H1 (cell line): ENCODE results near the gene RAMP2. TPM values are rescaled to one million over a fixed set of nuclear protein-coding genes. Genes with fewer than 3 reads are reported as not detected.
"Not testable (repeated sequence)": the region's sequence is repeated elsewhere in the genome, so short reads cannot be mapped to it uniquely, and the experiment has no call there.

ENCODE experiments used
- CTCF ChIA-PET: fragments of 300-600 bp; sonication (Branson Sonifier 250); formaldehyde crosslinking; loops from one replicate; lab custom pipeline; 2021; ENCODE audit not compliant: partially characterized antibody; lab: Charles Lee
- POLR2A ChIA-PET: fragments of 300-600 bp; sonication (Branson Sonifier 250); formaldehyde crosslinking; loops from one replicate; lab custom pipeline; 2021; ENCODE audit warnings: inconsistent platforms; ENCODE audit not compliant: partially characterized antibody; lab: Charles Lee
- DNase-seq, 2 experiments: peaks; one replicate each; pipeline versions ENCODE4 v3.0.0 to v3.0.0-alpha.2; 2010 to 2022; ENCODE audit warnings: low spot score in 2 of 2, low read depth in 1 of 2, mixed read lengths in 1 of 2
- FAIRE-seq: peaks from 2 replicates; lab custom pipeline; 2011; peaks lifted over from hg19 to GRCh38; lab: Jason Lieb, UNC
- H2AFZ ChIP-seq: 2 replicates; pipeline ENCODE4 v1.8.1; 2012; ENCODE audit warnings: low read length, inconsistent platforms
- H2AK5ac ChIP-seq: 2 replicates; pipeline ENCODE4 v1.6.1; 2013; ENCODE audit warnings: low read depth, low read length
- H2BK120ac ChIP-seq: replicated peaks from 2 replicates; pipeline ENCODE3; 2013; ENCODE audit warnings: low read depth, low read length, inconsistent platforms
- H2BK12ac ChIP-seq: 2 replicates; pipeline ENCODE4 v1.6.1; 2013; ENCODE audit warnings: low read depth, low read length
- H2BK15ac ChIP-seq: 2 replicates; pipeline ENCODE4 v1.6.1; 2013; ENCODE audit warnings: low read length
- H2BK20ac ChIP-seq: 2 replicates; pipeline ENCODE4 v1.6.1; 2013; ENCODE audit warnings: low read length
- H2BK5ac ChIP-seq: 2 replicates; pipeline ENCODE4 v1.6.1; 2013; ENCODE audit warnings: low read depth, low read length
- H3K14ac ChIP-seq: 2 replicates; pipeline ENCODE4 v1.6.1; 2013; ENCODE audit warnings: inconsistent platforms; ENCODE audit not compliant: insufficient read length
- H3K18ac ChIP-seq: 2 replicates; pipeline ENCODE4 v1.6.1; 2013; ENCODE audit warnings: low read length; ENCODE audit errors: extremely low read depth
- H3K23ac ChIP-seq: 2 replicates; pipeline ENCODE4 v1.6.1; 2013; ENCODE audit warnings: inconsistent platforms; ENCODE audit not compliant: insufficient read length
- H3K23me2 ChIP-seq: 2 replicates; pipeline ENCODE4 v1.6.1; 2013; ENCODE audit warnings: low read depth, low read length
- H3K27ac ChIP-seq: 2 replicates; pipeline ENCODE4 v1.6.1; 2011; ENCODE audit warnings: low read depth, low read length, inconsistent platforms
- H3K27me3 ChIP-seq, 4 experiments: replicated peaks in 1 of 4; 1 replicate in 1 of 4; 2 replicates in 3 of 4; pipeline versions ENCODE4 v1.6.1 to v1.8.1; 2011 to 2013; ENCODE audit warnings: low read length in 3 of 4, mild to moderate bottlenecking in 3 of 4, inconsistent platforms in 2 of 4, mixed read lengths in 2 of 4, moderate library complexity in 1 of 4; ENCODE audit not compliant: control insufficient read depth in 3 of 4, insufficient read depth in 3 of 4; ENCODE audit errors: extremely low read depth in 1 of 4
- H3K36me3 ChIP-seq, 4 experiments: 2 replicates each; pipeline versions ENCODE4 v1.6.1 to v1.8.1; 2011 to 2013; ENCODE audit warnings: mild to moderate bottlenecking in 4 of 4, low read length in 3 of 4, moderate library complexity in 2 of 4, control low read depth in 1 of 4, inconsistent platforms in 1 of 4; ENCODE audit not compliant: insufficient read depth in 4 of 4, control insufficient read depth in 2 of 4
- H3K4ac ChIP-seq: replicated peaks from 2 replicates; pipeline ENCODE3; 2013; ENCODE audit warnings: low read length, low read depth, mixed read lengths, inconsistent platforms; ENCODE audit not compliant: insufficient read length
- H3K4me1 ChIP-seq, 4 experiments: replicated peaks in 1 of 4; 1 replicate in 1 of 4; 2 replicates in 3 of 4; pipeline versions ENCODE4 v1.6.1 to v1.8.1; 2011 to 2013; ENCODE audit warnings: low read length in 3 of 4, inconsistent platforms in 2 of 4, mixed read lengths in 1 of 4; ENCODE audit not compliant: insufficient read depth in 4 of 4, control insufficient read depth in 3 of 4
- H3K4me2 ChIP-seq, 2 experiments: 2 replicates each; pipeline versions ENCODE4 v1.6.1 to v1.8.1; 2011 to 2013; ENCODE audit warnings: low read depth in 2 of 2, low read length in 2 of 2, control low read depth in 1 of 2, inconsistent platforms in 1 of 2, mild to moderate bottlenecking in 1 of 2; ENCODE audit not compliant: insufficient read depth in 1 of 2
- H3K4me3 ChIP-seq, 4 experiments: fragments of 200-600, 300-600 bp in 1 of 4; sonication (generic), shearing (Covaris generic), sonication (Bioruptor Twin) in 1 of 4; 2 replicates each; pipeline versions ENCODE4 v1.5.1 to v1.8.1; 2011 to 2016; ENCODE audit warnings: low read length in 4 of 4, low read depth in 3 of 4, control low read depth in 2 of 4, inconsistent platforms in 2 of 4, mild to moderate bottlenecking in 2 of 4, mixed read lengths in 1 of 4, moderate library complexity in 1 of 4; ENCODE audit not compliant: insufficient read depth in 2 of 4; ENCODE audit errors: extremely low read depth in 1 of 4
- H3K56ac ChIP-seq: replicated peaks from 2 replicates; pipeline ENCODE3; 2013; ENCODE audit warnings: low read depth, mild to moderate bottlenecking, mixed read lengths, low read length, inconsistent platforms; ENCODE audit not compliant: insufficient read length
- H3K79me1 ChIP-seq: 2 replicates; pipeline ENCODE4 v1.6.1; 2013; ENCODE audit warnings: low read depth, low read length, control low read depth
- H3K79me2 ChIP-seq, 2 experiments: 2 replicates each; pipeline versions ENCODE4 v1.6.1 to v1.8.1; 2012 to 2013; ENCODE audit warnings: low read length in 2 of 2, mild to moderate bottlenecking in 2 of 2, inconsistent platforms in 1 of 2; ENCODE audit not compliant: insufficient read depth in 2 of 2, control insufficient read depth in 1 of 2
- H3K9ac ChIP-seq, 4 experiments: replicated peaks in 1 of 4; 1 replicate in 1 of 4; 2 replicates in 3 of 4; pipeline versions ENCODE4 v1.6.1 to v1.8.1; 2011 to 2013; ENCODE audit warnings: low read depth in 3 of 4, low read length in 3 of 4, control low read depth in 2 of 4, mild to moderate bottlenecking in 2 of 4, moderate library complexity in 2 of 4, inconsistent platforms in 1 of 4; ENCODE audit errors: extremely low read depth in 1 of 4
- H3K9me3 ChIP-seq, 2 experiments: 2 replicates each; pipeline versions ENCODE4 v1.6.1 to v1.8.1; 2012 to 2013; ENCODE audit warnings: mild to moderate bottlenecking in 2 of 2, moderate library complexity in 2 of 2, control low read depth in 1 of 2, inconsistent platforms in 1 of 2, low read depth in 1 of 2, low read length in 1 of 2, mixed read lengths in 1 of 2; ENCODE audit not compliant: insufficient read depth in 2 of 2
- H4K20me1 ChIP-seq, 2 experiments: replicated peaks in 1 of 2; 2 replicates each; pipeline versions ENCODE3 to v1.8.1; 2011 to 2013; ENCODE audit warnings: inconsistent platforms in 2 of 2, low read length in 2 of 2, mild to moderate bottlenecking in 1 of 2; ENCODE audit not compliant: insufficient read depth in 2 of 2, control insufficient read depth in 1 of 2
- H4K5ac ChIP-seq: 2 replicates; pipeline ENCODE4 v1.6.1; 2013; ENCODE audit warnings: low read length, low read depth, mixed read lengths, inconsistent platforms; ENCODE audit not compliant: insufficient read length
- H4K8ac ChIP-seq: 2 replicates; pipeline ENCODE4 v1.8.0; 2013; ENCODE audit warnings: mild to moderate bottlenecking, moderate library complexity, low read length, inconsistent platforms; ENCODE audit not compliant: insufficient read depth; ENCODE audit errors: extremely low read depth
- H4K91ac ChIP-seq: replicated peaks from 2 replicates; pipeline ENCODE3; 2013; ENCODE audit warnings: low read length, mixed read lengths, inconsistent platforms; ENCODE audit not compliant: insufficient read length
- WGBS, 2 experiments: shearing (Covaris generic) in 1 of 2; methylation state at CpG; one replicate each; pipeline versions ENCODE4 v1.1.6 to v1.1.7; 2013 to 2015; ENCODE audit warnings: low lambda C conversion rate in 2 of 2, mixed read lengths in 2 of 2, inconsistent platforms in 1 of 2, low coverage in 1 of 2, missing lambda C conversion rate in 1 of 2; ENCODE audit not compliant: insufficient replicate concordance in 2 of 2, insufficient coverage in 1 of 2, insufficient read length in 1 of 2; ENCODE audit errors: extremely low coverage in 1 of 2, missing lambda C conversion rate in 1 of 2; 5-methylcytosine and 5-hydroxymethylcytosine counted together
- polyA plus RNA-seq, 7 experiments: library from polyadenylated mRNA; depleted of rRNA in 3 of 7; stranded (reverse) in 5 of 7; unstranded in 2 of 7; fragments of >200 nt in 5 of 7; fragments of 200-250 nt in 2 of 7; gene quantifications; 1 replicate in 5 of 7; 2 replicates in 1 of 7; 4 replicates in 1 of 7; pipeline versions ENCODE4 v1.2.1 to v1.2.3, GENCODE V29; 2011 to 2013; ENCODE audit warnings: missing spikeins in 2 of 7, mixed read lengths in 2 of 7
- total RNA-seq: library from RNA; stranded (reverse); fragmentation: NEBNext Ultra II Directional; extraction: Animal tissue kit (Norgen Biotek cat#: 25700); gene quantifications from 2 replicates; pipeline ENCODE4 v1.2.1, GENCODE V29; 2021

RAMP2 gene
- total and polyA plus RNA-seq, 2 of the 8 experiments (the other 6 are each of a cell fraction or from before 2014, with no cell fraction given): 13.4 to 41.7 TPM

GRCh38 chr17:42742916-42743315 is 18.1 kb upstream of the RAMP2 start:
- H2BK5ac ChIP-seq, H3K9me3 ChIP-seq, H3K9ac ChIP-seq, H2BK20ac ChIP-seq, H3K79me1 ChIP-seq, H2BK15ac ChIP-seq, H2BK12ac ChIP-seq, H4K20me1 ChIP-seq, H2BK120ac ChIP-seq, H3K27ac ChIP-seq, H3K18ac ChIP-seq, H3K56ac ChIP-seq, H3K4ac ChIP-seq, FAIRE-seq, H3K14ac ChIP-seq, H4K91ac ChIP-seq, H4K8ac ChIP-seq, H3K4me1 ChIP-seq, H3K23me2 ChIP-seq, H4K5ac ChIP-seq, H3K4me3 ChIP-seq, H3K4me2 ChIP-seq, H3K36me3 ChIP-seq, H2AK5ac ChIP-seq, DNase-seq, H3K23ac ChIP-seq, H2AFZ ChIP-seq: not testable (repeated sequence)
- H3K27me3 ChIP-seq: peaks cover 9 to 14% (median 13%) of the 10 kb centered on the region in 4 experiments
- POLR2A ChIA-PET: interaction anchor here (0.7 to 1.7 kb wide), 5 partner anchors 9 to 186 kb away, joined by 3 read pairs; no protein-coding TSS in a partner anchor
- CTCF ChIA-PET: interaction anchor here (0.6 to 1.6 kb wide), 7 partner anchors 11 to 143 kb away, joined by 3 to 6 read pairs (median 3); partner anchors contain the start of genes RAMP2 and VPS25
- WGBS, 2 experiments: 86% methylated on average over 11 of the region's 11 CpGs; no CpG with 5 or more reads in 1 of the 2 experiments
- peaks cover 0 to 12% of the 10 kb centered on the region in 2 experiments; a peak in 3 of 4 replicates for H3K79me2 ChIP-seq
